SK-N-SH treated with all-trans-retinoic acid at 6 μM for 48 hours (cell line): ENCODE results near the gene PAX5.

Experiments used
- ATAC-seq: fragments of 200-7000 bp; cut with Tn5 transposase; 3 replicates; pipeline ENCODE4 v1.9.1; 2020; ENCODE audit warnings: mild to moderate bottlenecking, moderate library complexity
- ARNTL ChIP-seq: fragments of 450-650 bp; formaldehyde crosslinking; IDR thresholded peaks from 2 replicates; pipeline ENCODE4 v1.5.0; 2020; ENCODE audit warnings: low read depth, mild to moderate bottlenecking, moderate library complexity, borderline replicate concordance
- BACH2 ChIP-seq: fragments of 250-450 bp; sonication (Bioruptor Pico); IDR thresholded peaks from 2 replicates; pipeline ENCODE4 v1.9.0; 2021; ENCODE audit warnings: mild to moderate bottlenecking, borderline replicate concordance
- CSDC2 ChIP-seq: fragments of 250-450 bp; sonication (Bioruptor Pico); IDR thresholded peaks from 2 replicates; pipeline ENCODE4 v1.5.0; 2020; ENCODE audit warnings: mild to moderate bottlenecking, moderate library complexity
- ESRRG ChIP-seq: fragments of 250-450 bp; sonication (Bioruptor Pico); IDR thresholded peaks from 2 replicates; pipeline ENCODE4 v1.6.1; 2021; ENCODE audit warnings: mild to moderate bottlenecking
- GLIS3 ChIP-seq: fragments of 250-450 bp; sonication (Bioruptor Pico); IDR thresholded peaks from 2 replicates; pipeline ENCODE4 v1.5.0; 2020; ENCODE audit warnings: mild to moderate bottlenecking, moderate library complexity
- ISL1 ChIP-seq: fragments of 250-450 bp; sonication (Bioruptor Pico); IDR thresholded peaks from 2 replicates; pipeline ENCODE4 v2.1.2; 2022; ENCODE audit warnings: mild to moderate bottlenecking, moderate library complexity
- OSR1 ChIP-seq: fragments of 250-450 bp; sonication (Bioruptor Pico); IDR thresholded peaks from 2 replicates; pipeline ENCODE4 v1.8.0; 2022; ENCODE audit warnings: moderate library complexity, mild to moderate bottlenecking, inconsistent platforms
- PPARA ChIP-seq: fragments of 250-450 bp; sonication (Bioruptor Pico); IDR thresholded peaks from 2 replicates; pipeline ENCODE4 v1.5.0; 2020; ENCODE audit warnings: mild to moderate bottlenecking, borderline replicate concordance
- RARB ChIP-seq: fragments of 250-450 bp; sonication (Bioruptor Pico); IDR thresholded peaks from 2 replicates; pipeline ENCODE4 v1.8.0; 2021; ENCODE audit warnings: mild to moderate bottlenecking, moderate library complexity
- SNAI2 ChIP-seq: fragments of 250-450 bp; sonication (Bioruptor Pico); IDR thresholded peaks from 2 replicates; pipeline ENCODE4 v1.5.0; 2020; ENCODE audit warnings: mild to moderate bottlenecking, moderate library complexity
- TCF4 ChIP-seq: fragments of 250-450 bp; sonication (Bioruptor Pico); IDR thresholded peaks from 2 replicates; pipeline ENCODE4 v1.8.0; 2021; ENCODE audit warnings: mild to moderate bottlenecking, moderate library complexity, borderline replicate concordance
- TOX ChIP-seq: fragments of 250-450 bp; sonication (Bioruptor Pico); IDR thresholded peaks from 2 replicates; pipeline ENCODE4 v1.8.0; 2021; ENCODE audit warnings: mild to moderate bottlenecking, moderate library complexity, borderline replicate concordance
- ZFP3 ChIP-seq: fragments of 250-450 bp; sonication (Bioruptor Pico); IDR thresholded peaks from 2 replicates; pipeline ENCODE4 v1.5.0; 2020; ENCODE audit warnings: mild to moderate bottlenecking, moderate library complexity
- ZFP30 ChIP-seq: fragments of 450-650 bp; formaldehyde crosslinking; IDR thresholded peaks from 2 replicates; pipeline ENCODE4 v1.5.0; 2022; ENCODE audit warnings: mild to moderate bottlenecking, moderate library complexity
- ZNF8 ChIP-seq: fragments of 450-650 bp; formaldehyde crosslinking; IDR thresholded peaks from 2 replicates; pipeline ENCODE4 v1.5.0; 2020; ENCODE audit warnings: mild to moderate bottlenecking, moderate library complexity
- TF ChIP-seq, protein P1 (sequence below): fragments of 250-450 bp; sonication (Bioruptor Pico); IDR thresholded peaks from 2 replicates; pipeline ENCODE4 v1.8.0; 2021; ENCODE audit warnings: low read depth, mild to moderate bottlenecking, moderate library complexity, borderline replicate concordance
- TF ChIP-seq, protein P2 (sequence below): fragments of 250-450 bp; sonication (Bioruptor Pico); IDR thresholded peaks from 2 replicates; pipeline ENCODE4 v1.5.1; 2021; ENCODE audit warnings: mild to moderate bottlenecking, moderate library complexity
- TF ChIP-seq, protein P3 (sequence below): fragments of 250-450 bp; sonication (Bioruptor Pico); IDR thresholded peaks from 2 replicates; pipeline ENCODE4 v1.5.0; 2020; ENCODE audit warnings: mild to moderate bottlenecking, moderate library complexity
- TF ChIP-seq, protein P4 (sequence below): fragments of 250-450 bp; sonication (Bioruptor Pico); IDR thresholded peaks from 2 replicates; pipeline ENCODE4 v1.8.0; 2020; ENCODE audit warnings: mild to moderate bottlenecking, moderate library complexity, borderline replicate concordance

The PAX5 gene

DNA sequence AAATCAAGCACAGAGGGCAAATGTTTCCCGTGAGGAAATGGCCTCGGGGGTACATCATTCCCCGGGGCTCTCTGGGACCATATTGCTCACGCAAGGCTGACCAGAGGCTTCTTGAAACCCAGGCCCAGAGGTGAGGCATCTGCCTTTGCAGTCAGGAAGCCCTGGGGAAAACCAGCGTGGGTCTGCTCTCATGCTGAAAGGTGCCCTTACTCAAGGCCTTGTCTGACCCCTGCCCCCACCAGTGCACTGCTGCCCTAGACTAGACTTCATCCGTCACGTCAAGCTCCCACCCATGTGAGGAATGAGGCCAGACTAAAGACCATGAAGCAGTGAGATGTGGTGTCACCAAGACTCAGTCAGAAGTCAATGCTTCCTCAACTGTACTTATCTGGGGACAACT, 66.1 kb downstream of the PAX5 start (continued):
- TF ChIP-seq ESRRG (no peak), TCF4 (CRISPR knock-in tag) (no peak), BACH2 (CRISPR knock-in tag) (no peak)
- TF ChIP-seq, protein P1, sequence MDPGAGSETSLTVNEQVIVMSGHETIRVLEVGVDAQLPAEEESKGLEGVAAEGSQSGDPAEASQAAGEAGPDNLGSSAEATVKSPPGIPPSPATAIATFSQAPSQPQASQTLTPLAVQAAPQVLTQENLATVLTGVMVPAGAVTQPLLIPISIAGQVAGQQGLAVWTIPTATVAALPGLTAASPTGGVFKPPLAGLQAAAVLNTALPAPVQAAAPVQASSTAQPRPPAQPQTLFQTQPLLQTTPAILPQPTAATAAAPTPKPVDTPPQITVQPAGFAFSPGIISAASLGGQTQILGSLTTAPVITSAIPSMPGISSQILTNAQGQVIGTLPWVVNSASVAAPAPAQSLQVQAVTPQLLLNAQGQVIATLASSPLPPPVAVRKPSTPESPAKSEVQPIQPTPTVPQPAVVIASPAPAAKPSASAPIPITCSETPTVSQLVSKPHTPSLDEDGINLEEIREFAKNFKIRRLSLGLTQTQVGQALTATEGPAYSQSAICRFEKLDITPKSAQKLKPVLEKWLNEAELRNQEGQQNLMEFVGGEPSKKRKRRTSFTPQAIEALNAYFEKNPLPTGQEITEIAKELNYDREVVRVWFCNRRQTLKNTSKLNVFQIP: no peak

DNA sequence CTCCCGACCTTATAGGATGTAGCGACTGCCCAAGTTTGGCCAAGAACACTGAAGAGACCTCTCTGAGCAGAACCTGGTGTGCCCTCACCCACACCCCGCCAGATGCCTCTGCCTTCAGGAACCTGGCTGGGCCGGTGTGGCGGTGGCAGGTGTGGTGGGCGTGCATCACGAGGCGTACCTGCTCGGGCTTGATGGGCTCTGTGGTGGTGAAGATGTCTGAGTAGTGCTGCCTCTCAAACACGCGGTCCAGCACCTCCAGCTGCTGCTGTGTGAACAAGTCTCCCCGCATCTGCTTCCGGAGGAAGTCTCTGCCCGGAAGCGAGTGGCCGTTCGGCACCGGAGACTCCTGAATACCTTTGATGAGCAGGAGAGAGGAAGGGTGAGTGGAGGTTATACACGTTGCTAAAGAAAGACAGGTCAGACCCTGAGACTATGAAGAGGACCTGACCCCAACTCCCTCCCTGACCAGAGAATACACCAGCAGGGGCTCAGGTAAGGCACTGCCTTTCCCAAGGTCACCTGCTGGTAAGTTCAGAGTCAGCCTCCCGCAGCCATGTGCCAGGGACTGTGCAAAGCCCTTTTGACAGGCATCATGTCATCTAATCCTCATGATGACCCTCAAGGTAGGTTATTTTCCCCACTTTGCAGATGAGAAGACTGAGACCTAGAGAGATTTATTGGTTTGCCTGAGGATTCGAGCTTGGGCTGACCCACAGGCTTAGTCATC, 67.5 kb downstream of the PAX5 start:
- TF ChIP-seq ZFP3 (CRISPR knock-in tag) (no peak), TOX (no peak), SNAI2 (CRISPR knock-in tag) (no peak), RARB (CRISPR knock-in tag) (no peak), PPARA (CRISPR knock-in tag) (no peak), ZNF8 (CRISPR knock-in tag) (no peak), GLIS3 (CRISPR knock-in tag) (no peak), TCF4 (CRISPR knock-in tag) (no peak)
- TF ChIP-seq, protein P1: no peak
- TF ChIP-seq, protein P2, sequence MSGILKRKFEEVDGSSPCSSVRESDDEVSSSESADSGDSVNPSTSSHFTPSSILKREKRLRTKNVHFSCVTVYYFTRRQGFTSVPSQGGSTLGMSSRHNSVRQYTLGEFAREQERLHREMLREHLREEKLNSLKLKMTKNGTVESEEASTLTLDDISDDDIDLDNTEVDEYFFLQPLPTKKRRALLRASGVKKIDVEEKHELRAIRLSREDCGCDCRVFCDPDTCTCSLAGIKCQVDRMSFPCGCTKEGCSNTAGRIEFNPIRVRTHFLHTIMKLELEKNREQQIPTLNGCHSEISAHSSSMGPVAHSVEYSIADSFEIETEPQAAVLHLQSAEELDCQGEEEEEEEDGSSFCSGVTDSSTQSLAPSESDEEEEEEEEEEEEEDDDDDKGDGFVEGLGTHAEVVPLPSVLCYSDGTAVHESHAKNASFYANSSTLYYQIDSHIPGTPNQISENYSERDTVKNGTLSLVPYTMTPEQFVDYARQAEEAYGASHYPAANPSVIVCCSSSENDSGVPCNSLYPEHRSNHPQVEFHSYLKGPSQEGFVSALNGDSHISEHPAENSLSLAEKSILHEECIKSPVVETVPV: no peak
- TF ChIP-seq, protein P3, sequence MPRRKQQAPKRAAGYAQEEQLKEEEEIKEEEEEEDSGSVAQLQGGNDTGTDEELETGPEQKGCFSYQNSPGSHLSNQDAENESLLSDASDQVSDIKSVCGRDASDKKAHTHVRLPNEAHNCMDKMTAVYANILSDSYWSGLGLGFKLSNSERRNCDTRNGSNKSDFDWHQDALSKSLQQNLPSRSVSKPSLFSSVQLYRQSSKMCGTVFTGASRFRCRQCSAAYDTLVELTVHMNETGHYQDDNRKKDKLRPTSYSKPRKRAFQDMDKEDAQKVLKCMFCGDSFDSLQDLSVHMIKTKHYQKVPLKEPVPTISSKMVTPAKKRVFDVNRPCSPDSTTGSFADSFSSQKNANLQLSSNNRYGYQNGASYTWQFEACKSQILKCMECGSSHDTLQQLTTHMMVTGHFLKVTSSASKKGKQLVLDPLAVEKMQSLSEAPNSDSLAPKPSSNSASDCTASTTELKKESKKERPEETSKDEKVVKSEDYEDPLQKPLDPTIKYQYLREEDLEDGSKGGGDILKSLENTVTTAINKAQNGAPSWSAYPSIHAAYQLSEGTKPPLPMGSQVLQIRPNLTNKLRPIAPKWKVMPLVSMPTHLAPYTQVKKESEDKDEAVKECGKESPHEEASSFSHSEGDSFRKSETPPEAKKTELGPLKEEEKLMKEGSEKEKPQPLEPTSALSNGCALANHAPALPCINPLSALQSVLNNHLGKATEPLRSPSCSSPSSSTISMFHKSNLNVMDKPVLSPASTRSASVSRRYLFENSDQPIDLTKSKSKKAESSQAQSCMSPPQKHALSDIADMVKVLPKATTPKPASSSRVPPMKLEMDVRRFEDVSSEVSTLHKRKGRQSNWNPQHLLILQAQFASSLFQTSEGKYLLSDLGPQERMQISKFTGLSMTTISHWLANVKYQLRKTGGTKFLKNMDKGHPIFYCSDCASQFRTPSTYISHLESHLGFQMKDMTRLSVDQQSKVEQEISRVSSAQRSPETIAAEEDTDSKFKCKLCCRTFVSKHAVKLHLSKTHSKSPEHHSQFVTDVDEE (CRISPR knock-in tag): no peak
- no peak for ATAC-seq

DNA sequence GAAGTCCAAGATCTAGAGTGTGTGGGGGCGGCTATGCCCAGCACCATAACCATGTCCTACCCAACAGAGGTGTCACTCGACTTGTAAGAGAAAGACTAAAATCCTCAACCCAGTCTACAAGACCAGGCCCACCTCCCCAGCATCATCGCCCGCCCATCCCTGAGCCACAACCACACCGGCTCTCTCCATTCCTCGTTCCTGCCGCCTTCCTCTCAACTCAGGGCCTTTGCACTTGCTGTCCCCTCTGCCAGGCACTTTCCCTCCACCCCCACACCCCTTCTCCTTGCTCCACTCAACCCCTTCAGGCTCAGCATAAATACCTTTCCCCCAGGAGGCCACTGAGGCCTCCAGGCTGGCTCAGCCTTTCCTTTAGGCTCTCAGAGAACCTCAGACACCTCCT, 69.3 kb downstream of the PAX5 start:
- ATAC-seq: no peak
- TF ChIP-seq BACH2 (CRISPR knock-in tag): no peak

DNA sequence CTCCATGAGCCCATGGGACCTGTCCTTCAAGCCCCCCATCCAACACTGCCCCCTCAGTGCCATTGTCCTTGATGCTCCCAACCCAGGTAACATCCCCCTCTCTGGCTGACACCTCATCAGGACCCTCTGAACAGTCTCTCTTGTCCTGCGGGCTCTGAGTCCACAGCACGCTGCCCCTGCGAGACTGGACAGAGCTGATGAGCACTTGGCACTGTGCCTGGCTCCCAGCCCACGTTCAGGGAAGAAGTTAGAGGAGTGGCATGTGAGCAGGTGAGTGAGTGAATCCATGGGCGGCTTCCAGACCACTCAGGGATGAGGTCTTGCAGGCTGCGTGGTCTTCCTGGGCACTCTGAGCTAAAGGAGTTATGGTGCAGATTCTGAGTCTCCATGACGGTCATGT, 70.7 kb downstream of the PAX5 start:
- TF ChIP-seq ZFP30 (CRISPR knock-in tag) (no peak), ESRRG (no peak), BACH2 (CRISPR knock-in tag) (no peak), ARNTL (CRISPR knock-in tag) (no peak), OSR1 (CRISPR knock-in tag) (no peak), GLIS3 (CRISPR knock-in tag) (no peak), TCF4 (CRISPR knock-in tag) (no peak), ISL1 (no peak), PPARA (CRISPR knock-in tag) (no peak), RARB (CRISPR knock-in tag) (no peak), CSDC2 (CRISPR knock-in tag) (no peak), ZNF8 (CRISPR knock-in tag) (no peak)
- TF ChIP-seq, protein P4, sequence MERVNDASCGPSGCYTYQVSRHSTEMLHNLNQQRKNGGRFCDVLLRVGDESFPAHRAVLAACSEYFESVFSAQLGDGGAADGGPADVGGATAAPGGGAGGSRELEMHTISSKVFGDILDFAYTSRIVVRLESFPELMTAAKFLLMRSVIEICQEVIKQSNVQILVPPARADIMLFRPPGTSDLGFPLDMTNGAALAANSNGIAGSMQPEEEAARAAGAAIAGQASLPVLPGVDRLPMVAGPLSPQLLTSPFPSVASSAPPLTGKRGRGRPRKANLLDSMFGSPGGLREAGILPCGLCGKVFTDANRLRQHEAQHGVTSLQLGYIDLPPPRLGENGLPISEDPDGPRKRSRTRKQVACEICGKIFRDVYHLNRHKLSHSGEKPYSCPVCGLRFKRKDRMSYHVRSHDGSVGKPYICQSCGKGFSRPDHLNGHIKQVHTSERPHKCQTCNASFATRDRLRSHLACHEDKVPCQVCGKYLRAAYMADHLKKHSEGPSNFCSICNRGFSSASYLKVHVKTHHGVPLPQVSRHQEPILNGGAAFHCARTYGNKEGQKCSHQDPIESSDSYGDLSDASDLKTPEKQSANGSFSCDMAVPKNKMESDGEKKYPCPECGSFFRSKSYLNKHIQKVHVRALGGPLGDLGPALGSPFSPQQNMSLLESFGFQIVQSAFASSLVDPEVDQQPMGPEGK (CRISPR knock-in tag): no peak
- TF ChIP-seq, protein P3 (CRISPR knock-in tag): no peak
- TF ChIP-seq, protein P2: no peak
- ATAC-seq: no peak
